OCI-LY3 (cell line): ENCODE data around the gene KCNQ1.

ENCODE experiments used
- CTCF ChIP-seq: fragments of 200-600, 300-600 bp; sonication (generic); IDR thresholded peaks from 2 replicates; pipeline ENCODE4 v1.5.1; 2014; ENCODE audit warnings: antibody characterized with exemption, low read length, low read depth
- EZH2phosphoT487 ChIP-seq: fragments of 200-600 bp; shearing (Covaris generic); IDR thresholded peaks from 2 replicates; pipeline ENCODE4 v1.6.1; 2018; ENCODE audit warnings: antibody characterized with exemption, mixed run types, low read depth

- TF ChIP-seq CTCF (no peak), EZH2phosphoT487 (no peak)
Observed at GRCh38 chr11:2790568-2790921, 345.7 kb downstream of the KCNQ1 start.
